KMS-11 (cell line): ENCODE measurements around the gene DFFA.

Experiments used
- H2AFZ ChIP-seq: fragments of 200-600 bp; sonication (generic); 2 replicates; pipeline ENCODE4 v1.6.1; 2016; ENCODE audit warnings: antibody characterized with exemption, mixed run types, low read depth
- H3K27ac ChIP-seq: fragments of 200-600 bp; sonication (generic); 2 replicates; pipeline ENCODE4 v1.6.1; 2016; ENCODE audit warnings: mild to moderate bottlenecking, mixed run types
- H3K27me3 ChIP-seq: fragments of 200-600 bp; sonication (generic); 2 replicates; pipeline ENCODE4 v1.6.1; 2017; ENCODE audit warnings: mild to moderate bottlenecking, low read depth, mixed run types, moderate library complexity; ENCODE audit not compliant: insufficient read depth
- H3K36me3 ChIP-seq: fragments of 200-600 bp; sonication (generic); 2 replicates; pipeline ENCODE4 v1.6.1; 2017; ENCODE audit warnings: mild to moderate bottlenecking, mixed run types; ENCODE audit not compliant: insufficient read depth
- H3K4me1 ChIP-seq: fragments of 200-600 bp; sonication (generic); 2 replicates; pipeline ENCODE4 v1.6.1; 2016; ENCODE audit warnings: mild to moderate bottlenecking, low read depth, mixed run types; ENCODE audit not compliant: poor library complexity, severe bottlenecking
- H3K4me2 ChIP-seq: fragments of 200-600 bp; sonication (generic); 2 replicates; pipeline ENCODE4 v1.7.0; 2016; ENCODE audit warnings: mild to moderate bottlenecking, mixed run types
- H3K4me3 ChIP-seq: fragments of 200-600 bp; sonication (generic); IDR thresholded peaks from 2 replicates; pipeline ENCODE4 v1.6.1; 2017; ENCODE audit warnings: low read depth, low read length, mixed read lengths; ENCODE audit not compliant: insufficient read depth
- H3K79me2 ChIP-seq: fragments of 200-600 bp; sonication (generic); 2 replicates; pipeline ENCODE4 v1.6.1; 2016; ENCODE audit warnings: low read depth, mixed run types; ENCODE audit not compliant: insufficient read depth
- H3K9ac ChIP-seq: fragments of 200-600 bp; sonication (generic); 2 replicates; pipeline ENCODE4 v1.6.1; 2016; ENCODE audit warnings: mild to moderate bottlenecking, mixed run types
- H4K20me1 ChIP-seq: fragments of 200-600 bp; sonication (generic); 2 replicates; pipeline ENCODE4 v1.6.1; 2016; ENCODE audit warnings: mild to moderate bottlenecking, mixed run types; ENCODE audit not compliant: insufficient read depth
- TF ChIP-seq, protein P1 (sequence below): fragments of 200-600 bp; sonication (generic); conservative IDR thresholded peaks from 2 replicates; pipeline ENCODE4 v1.6.1; 2017; ENCODE audit warnings: low read depth, mild to moderate bottlenecking, antibody characterized with exemption, low read length, moderate library complexity, mixed read lengths

The DFFA gene

DNA sequence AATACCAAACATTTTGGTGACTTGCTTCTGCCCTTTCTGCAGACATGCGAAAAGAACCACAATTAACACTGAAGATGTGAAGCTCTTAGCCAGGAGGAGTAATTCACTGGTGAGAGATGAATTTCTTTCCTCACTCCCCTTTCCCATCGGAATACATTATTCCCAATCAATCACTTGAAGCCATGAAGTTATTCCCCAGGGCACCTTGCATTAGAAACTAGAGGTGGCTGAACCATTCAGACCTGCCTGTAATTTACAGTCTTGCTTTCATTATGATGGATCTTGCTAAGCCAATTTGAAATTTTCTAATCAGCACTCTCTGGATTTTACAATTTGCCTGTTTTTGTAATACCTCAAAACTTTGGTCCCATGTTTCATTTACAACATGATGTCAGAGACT, 32.0 kb downstream of the DFFA start:
- H3K79me2 ChIP-seq = no peaks in the 10 kb centered on the region
- no peaks in the 10 kb centered on the region for H3K27me3 ChIP-seq
- H3K9ac ChIP-seq = no peak overlapping the region
- TF ChIP-seq, protein P1, sequence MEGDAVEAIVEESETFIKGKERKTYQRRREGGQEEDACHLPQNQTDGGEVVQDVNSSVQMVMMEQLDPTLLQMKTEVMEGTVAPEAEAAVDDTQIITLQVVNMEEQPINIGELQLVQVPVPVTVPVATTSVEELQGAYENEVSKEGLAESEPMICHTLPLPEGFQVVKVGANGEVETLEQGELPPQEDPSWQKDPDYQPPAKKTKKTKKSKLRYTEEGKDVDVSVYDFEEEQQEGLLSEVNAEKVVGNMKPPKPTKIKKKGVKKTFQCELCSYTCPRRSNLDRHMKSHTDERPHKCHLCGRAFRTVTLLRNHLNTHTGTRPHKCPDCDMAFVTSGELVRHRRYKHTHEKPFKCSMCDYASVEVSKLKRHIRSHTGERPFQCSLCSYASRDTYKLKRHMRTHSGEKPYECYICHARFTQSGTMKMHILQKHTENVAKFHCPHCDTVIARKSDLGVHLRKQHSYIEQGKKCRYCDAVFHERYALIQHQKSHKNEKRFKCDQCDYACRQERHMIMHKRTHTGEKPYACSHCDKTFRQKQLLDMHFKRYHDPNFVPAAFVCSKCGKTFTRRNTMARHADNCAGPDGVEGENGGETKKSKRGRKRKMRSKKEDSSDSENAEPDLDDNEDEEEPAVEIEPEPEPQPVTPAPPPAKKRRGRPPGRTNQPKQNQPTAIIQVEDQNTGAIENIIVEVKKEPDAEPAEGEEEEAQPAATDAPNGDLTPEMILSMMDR = no peak
- no peak overlapping the region for H3K4me3 ChIP-seq
- no peaks in the 10 kb centered on the region for H3K36me3 ChIP-seq
- no peaks in the 10 kb centered on the region for H4K20me1 ChIP-seq
- H3K4me2 ChIP-seq = no peak overlapping the region
- no peaks in the 10 kb centered on the region for H3K4me1 ChIP-seq
- no peak overlapping the region for H2AFZ ChIP-seq
- H3K27ac ChIP-seq = no peak overlapping the region

DNA sequence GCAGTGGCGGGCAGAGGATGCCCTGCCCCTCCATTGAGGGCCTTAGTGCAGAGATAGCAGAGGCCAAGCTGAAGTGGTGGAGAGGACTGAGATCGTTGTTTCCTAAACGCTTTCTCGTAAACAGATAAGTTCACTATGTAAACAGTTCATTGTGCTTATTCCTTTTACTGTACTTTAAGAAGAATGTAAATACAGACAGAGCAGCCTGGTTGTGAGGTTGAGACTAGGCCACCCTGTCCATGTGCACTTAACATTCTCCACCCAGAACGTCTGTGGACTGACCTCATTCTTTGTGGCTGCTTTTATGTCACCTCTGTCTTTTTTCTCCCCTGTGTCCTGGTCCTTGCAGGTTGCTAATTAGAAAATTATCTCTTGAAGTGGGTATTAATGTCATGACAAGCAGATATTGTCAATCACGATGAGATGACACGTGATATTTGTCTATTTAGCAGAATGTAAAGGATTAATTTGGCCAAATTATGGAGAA, 33.6 kb downstream of the DFFA start:
- no peaks in the 10 kb centered on the region for H3K27me3 ChIP-seq
- no peaks in the 10 kb centered on the region for H3K4me1 ChIP-seq
- H3K4me2 ChIP-seq = no peak overlapping the region
- no peaks in the 10 kb centered on the region for H3K79me2 ChIP-seq
- H3K27ac ChIP-seq = no peak overlapping the region
- no peak overlapping the region for H3K4me3 ChIP-seq
- TF ChIP-seq, protein P1 = no peak
- no peak overlapping the region for H2AFZ ChIP-seq
- H4K20me1 ChIP-seq = no peaks in the 10 kb centered on the region
- no peaks in the 10 kb centered on the region for H3K36me3 ChIP-seq
- H3K9ac ChIP-seq = no peak overlapping the region

DNA sequence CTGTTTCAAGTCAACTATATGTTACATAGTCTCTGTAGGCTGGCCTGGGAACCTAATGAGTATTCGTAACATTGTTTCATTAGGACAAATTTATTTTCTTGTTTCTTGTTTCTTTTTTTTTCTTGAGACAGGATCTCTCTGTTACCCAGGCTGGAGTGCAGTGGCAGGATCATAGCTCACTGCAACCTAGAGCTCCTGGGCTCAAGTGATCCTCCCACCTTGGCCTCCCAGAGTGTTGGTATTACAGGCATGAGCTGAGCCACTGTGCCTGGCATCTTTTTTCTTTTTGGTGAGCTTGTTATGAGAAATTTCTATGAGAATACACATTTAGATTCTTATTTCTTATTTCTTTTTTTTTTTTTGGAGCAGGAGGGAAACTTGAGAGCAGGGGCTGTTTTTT, 35.3 kb downstream of the DFFA start:
- Histone ChIP-seq H3K4me1 (no peaks in the 10 kb centered on the region), H3K27me3 (no peaks in the 10 kb centered on the region), H3K36me3 (no peaks in the 10 kb centered on the region), H3K79me2 (no peaks in the 10 kb centered on the region), H3K4me3 (no peak overlapping the region), H3K4me2 (no peak overlapping the region), H3K9ac (no peak overlapping the region), H2AFZ (no peak overlapping the region), H4K20me1 (no peaks in the 10 kb centered on the region), H3K27ac (no peak overlapping the region)
- TF ChIP-seq, protein P1 = no peak

- H3K27ac ChIP-seq = no peak overlapping the region
- TF ChIP-seq, protein P1 = no peak
- no peaks in the 10 kb centered on the region for H3K27me3 ChIP-seq
- H3K4me3 ChIP-seq = no peak overlapping the region
- no peak overlapping the region for H3K9ac ChIP-seq
- H3K4me1 ChIP-seq = peaks cover 5% of the 10 kb centered on the region
- no peak overlapping the region for H3K4me2 ChIP-seq
- no peaks in the 10 kb centered on the region for H3K79me2 ChIP-seq
- no peak overlapping the region for H2AFZ ChIP-seq
- no peaks in the 10 kb centered on the region for H3K36me3 ChIP-seq
- H4K20me1 ChIP-seq = no peaks in the 10 kb centered on the region
These were observed 37.7 kb downstream of the DFFA start for GRCh38 chr1:10434590-10434989.
